H1 (cell line): ENCODE measurements around the gene TBX2. TPM values are rescaled to one million over a fixed set of nuclear protein-coding genes. Genes with fewer than 3 reads are reported as not detected.
A peak's percentile ranks its signal among the peaks of the same experiment; 100 is the strongest.

Experiments
- CTCF ChIA-PET: fragments of 300-600 bp; sonication (Branson Sonifier 250); formaldehyde crosslinking; loops from one replicate; lab custom pipeline; 2021; ENCODE audit not compliant: partially characterized antibody; lab: Charles Lee
- POLR2A ChIA-PET: fragments of 300-600 bp; sonication (Branson Sonifier 250); formaldehyde crosslinking; loops from one replicate; lab custom pipeline; 2021; ENCODE audit warnings: inconsistent platforms; ENCODE audit not compliant: partially characterized antibody; lab: Charles Lee
- DNase-seq, 2 experiments: peaks; one replicate each; pipeline versions ENCODE4 v3.0.0 to v3.0.0-alpha.2; 2010 to 2022; ENCODE audit warnings: low spot score in 2 of 2, low read depth in 1 of 2, mixed read lengths in 1 of 2
- FAIRE-seq: peaks from 2 replicates; lab custom pipeline; 2011; peaks lifted over from hg19 to GRCh38; lab: Jason Lieb, UNC
- H2AFZ ChIP-seq: 2 replicates; pipeline ENCODE4 v1.8.1; 2012; ENCODE audit warnings: low read length, inconsistent platforms
- H2AK5ac ChIP-seq: 2 replicates; pipeline ENCODE4 v1.6.1; 2013; ENCODE audit warnings: low read depth, low read length
- H2BK120ac ChIP-seq: replicated peaks from 2 replicates; pipeline ENCODE3; 2013; ENCODE audit warnings: low read depth, low read length, inconsistent platforms
- H2BK12ac ChIP-seq: 2 replicates; pipeline ENCODE4 v1.6.1; 2013; ENCODE audit warnings: low read depth, low read length
- H2BK15ac ChIP-seq: 2 replicates; pipeline ENCODE4 v1.6.1; 2013; ENCODE audit warnings: low read length
- H2BK20ac ChIP-seq: 2 replicates; pipeline ENCODE4 v1.6.1; 2013; ENCODE audit warnings: low read length
- H2BK5ac ChIP-seq: 2 replicates; pipeline ENCODE4 v1.6.1; 2013; ENCODE audit warnings: low read depth, low read length
- H3K14ac ChIP-seq: 2 replicates; pipeline ENCODE4 v1.6.1; 2013; ENCODE audit warnings: inconsistent platforms; ENCODE audit not compliant: insufficient read length
- H3K18ac ChIP-seq: 2 replicates; pipeline ENCODE4 v1.6.1; 2013; ENCODE audit warnings: low read length; ENCODE audit errors: extremely low read depth
- H3K23ac ChIP-seq: 2 replicates; pipeline ENCODE4 v1.6.1; 2013; ENCODE audit warnings: inconsistent platforms; ENCODE audit not compliant: insufficient read length
- H3K23me2 ChIP-seq: 2 replicates; pipeline ENCODE4 v1.6.1; 2013; ENCODE audit warnings: low read depth, low read length
- H3K27ac ChIP-seq: 2 replicates; pipeline ENCODE4 v1.6.1; 2011; ENCODE audit warnings: low read depth, low read length, inconsistent platforms
- H3K27me3 ChIP-seq, 4 experiments: replicated peaks in 1 of 4; 1 replicate in 1 of 4; 2 replicates in 3 of 4; pipeline versions ENCODE4 v1.6.1 to v1.8.1; 2011 to 2013; ENCODE audit warnings: low read length in 3 of 4, mild to moderate bottlenecking in 3 of 4, inconsistent platforms in 2 of 4, mixed read lengths in 2 of 4, moderate library complexity in 1 of 4; ENCODE audit not compliant: control insufficient read depth in 3 of 4, insufficient read depth in 3 of 4; ENCODE audit errors: extremely low read depth in 1 of 4
- H3K36me3 ChIP-seq, 4 experiments: 2 replicates each; pipeline versions ENCODE4 v1.6.1 to v1.8.1; 2011 to 2013; ENCODE audit warnings: mild to moderate bottlenecking in 4 of 4, low read length in 3 of 4, moderate library complexity in 2 of 4, control low read depth in 1 of 4, inconsistent platforms in 1 of 4; ENCODE audit not compliant: insufficient read depth in 4 of 4, control insufficient read depth in 2 of 4
- H3K4ac ChIP-seq: replicated peaks from 2 replicates; pipeline ENCODE3; 2013; ENCODE audit warnings: low read length, low read depth, mixed read lengths, inconsistent platforms; ENCODE audit not compliant: insufficient read length
- H3K4me1 ChIP-seq, 4 experiments: replicated peaks in 1 of 4; 1 replicate in 1 of 4; 2 replicates in 3 of 4; pipeline versions ENCODE4 v1.6.1 to v1.8.1; 2011 to 2013; ENCODE audit warnings: low read length in 3 of 4, inconsistent platforms in 2 of 4, mixed read lengths in 1 of 4; ENCODE audit not compliant: insufficient read depth in 4 of 4, control insufficient read depth in 3 of 4
- H3K4me2 ChIP-seq, 2 experiments: 2 replicates each; pipeline versions ENCODE4 v1.6.1 to v1.8.1; 2011 to 2013; ENCODE audit warnings: low read depth in 2 of 2, low read length in 2 of 2, control low read depth in 1 of 2, inconsistent platforms in 1 of 2, mild to moderate bottlenecking in 1 of 2; ENCODE audit not compliant: insufficient read depth in 1 of 2
- H3K4me3 ChIP-seq, 4 experiments: fragments of 200-600, 300-600 bp in 1 of 4; sonication (generic), shearing (Covaris generic), sonication (Bioruptor Twin) in 1 of 4; 2 replicates each; pipeline versions ENCODE4 v1.5.1 to v1.8.1; 2011 to 2016; ENCODE audit warnings: low read length in 4 of 4, low read depth in 3 of 4, control low read depth in 2 of 4, inconsistent platforms in 2 of 4, mild to moderate bottlenecking in 2 of 4, mixed read lengths in 1 of 4, moderate library complexity in 1 of 4; ENCODE audit not compliant: insufficient read depth in 2 of 4; ENCODE audit errors: extremely low read depth in 1 of 4
- H3K56ac ChIP-seq: replicated peaks from 2 replicates; pipeline ENCODE3; 2013; ENCODE audit warnings: low read depth, mild to moderate bottlenecking, mixed read lengths, low read length, inconsistent platforms; ENCODE audit not compliant: insufficient read length
- H3K79me1 ChIP-seq: 2 replicates; pipeline ENCODE4 v1.6.1; 2013; ENCODE audit warnings: low read depth, low read length, control low read depth
- H3K79me2 ChIP-seq, 2 experiments: 2 replicates each; pipeline versions ENCODE4 v1.6.1 to v1.8.1; 2012 to 2013; ENCODE audit warnings: low read length in 2 of 2, mild to moderate bottlenecking in 2 of 2, inconsistent platforms in 1 of 2; ENCODE audit not compliant: insufficient read depth in 2 of 2, control insufficient read depth in 1 of 2
- H3K9ac ChIP-seq, 4 experiments: replicated peaks in 1 of 4; 1 replicate in 1 of 4; 2 replicates in 3 of 4; pipeline versions ENCODE4 v1.6.1 to v1.8.1; 2011 to 2013; ENCODE audit warnings: low read depth in 3 of 4, low read length in 3 of 4, control low read depth in 2 of 4, mild to moderate bottlenecking in 2 of 4, moderate library complexity in 2 of 4, inconsistent platforms in 1 of 4; ENCODE audit errors: extremely low read depth in 1 of 4
- H3K9me3 ChIP-seq, 2 experiments: 2 replicates each; pipeline versions ENCODE4 v1.6.1 to v1.8.1; 2012 to 2013; ENCODE audit warnings: mild to moderate bottlenecking in 2 of 2, moderate library complexity in 2 of 2, control low read depth in 1 of 2, inconsistent platforms in 1 of 2, low read depth in 1 of 2, low read length in 1 of 2, mixed read lengths in 1 of 2; ENCODE audit not compliant: insufficient read depth in 2 of 2
- H4K20me1 ChIP-seq, 2 experiments: replicated peaks in 1 of 2; 2 replicates each; pipeline versions ENCODE3 to v1.8.1; 2011 to 2013; ENCODE audit warnings: inconsistent platforms in 2 of 2, low read length in 2 of 2, mild to moderate bottlenecking in 1 of 2; ENCODE audit not compliant: insufficient read depth in 2 of 2, control insufficient read depth in 1 of 2
- H4K5ac ChIP-seq: 2 replicates; pipeline ENCODE4 v1.6.1; 2013; ENCODE audit warnings: low read length, low read depth, mixed read lengths, inconsistent platforms; ENCODE audit not compliant: insufficient read length
- H4K8ac ChIP-seq: 2 replicates; pipeline ENCODE4 v1.8.0; 2013; ENCODE audit warnings: mild to moderate bottlenecking, moderate library complexity, low read length, inconsistent platforms; ENCODE audit not compliant: insufficient read depth; ENCODE audit errors: extremely low read depth
- H4K91ac ChIP-seq: replicated peaks from 2 replicates; pipeline ENCODE3; 2013; ENCODE audit warnings: low read length, mixed read lengths, inconsistent platforms; ENCODE audit not compliant: insufficient read length
- E2F6 ChIP-seq: IDR thresholded peaks from 2 replicates; pipeline ENCODE4 v1.6.1; 2012; ENCODE audit warnings: inconsistent platforms
- EZH2 ChIP-seq: fragments of 200-600 bp; sonication (generic); IDR thresholded peaks from 2 replicates; pipeline ENCODE4 v1.7.1; 2012; ENCODE audit warnings: low read depth, mild to moderate bottlenecking, moderate library complexity, low read length, inconsistent platforms; ENCODE audit not compliant: severe bottlenecking
- MAX ChIP-seq: IDR thresholded peaks from 2 replicates; pipeline ENCODE4 v1.6.1; 2012; ENCODE audit warnings: inconsistent platforms
- TAF7 ChIP-seq: optimal IDR thresholded peaks from 2 replicates; pipeline ENCODE3; 2011; ENCODE audit warnings: low read depth, mild to moderate bottlenecking, inconsistent platforms, low read length, moderate library complexity, borderline replicate concordance
- WGBS, 2 experiments: shearing (Covaris generic) in 1 of 2; methylation state at CpG; one replicate each; pipeline versions ENCODE4 v1.1.6 to v1.1.7; 2013 to 2015; ENCODE audit warnings: low lambda C conversion rate in 2 of 2, mixed read lengths in 2 of 2, inconsistent platforms in 1 of 2, low coverage in 1 of 2, missing lambda C conversion rate in 1 of 2; ENCODE audit not compliant: insufficient replicate concordance in 2 of 2, insufficient coverage in 1 of 2, insufficient read length in 1 of 2; ENCODE audit errors: extremely low coverage in 1 of 2, missing lambda C conversion rate in 1 of 2; 5-methylcytosine and 5-hydroxymethylcytosine counted together
- polyA plus RNA-seq, 7 experiments: library from polyadenylated mRNA; depleted of rRNA in 3 of 7; stranded (reverse) in 5 of 7; unstranded in 2 of 7; fragments of >200 nt in 5 of 7; fragments of 200-250 nt in 2 of 7; gene quantifications; 1 replicate in 5 of 7; 2 replicates in 1 of 7; 4 replicates in 1 of 7; pipeline versions ENCODE4 v1.2.1 to v1.2.3, GENCODE V29; 2011 to 2013; ENCODE audit warnings: missing spikeins in 2 of 7, mixed read lengths in 2 of 7
- total RNA-seq: library from RNA; stranded (reverse); fragmentation: NEBNext Ultra II Directional; extraction: Animal tissue kit (Norgen Biotek cat#: 25700); gene quantifications from 2 replicates; pipeline ENCODE4 v1.2.1, GENCODE V29; 2021

TBX2 gene
- total and polyA plus RNA-seq, 2 of the 8 experiments (the other 6 are each of a cell fraction or from before 2014, with no cell fraction given), result not detected

GRCh38 chr17:61456061-61456681, 56.5 kb downstream of the TBX2 start:
- POLR2A ChIA-PET, result interaction anchor here (0.9 to 1.6 kb wide), 3 partner anchors 8 to 52 kb away, joined by 4 to 5 read pairs (median 4); no protein-coding TSS in a partner anchor
- Histone ChIP-seq H2AK5ac (no peak overlapping the region; the same call in 1 of the 2 replicates), H3K27me3 (peaks cover 91 to 100% (median 98%) of the 10 kb centered on the region in 4 experiments), H4K8ac (no peak overlapping the region), H2BK12ac (peak overlapping the region; percentile 68; the same call in 1 of the 2 replicates), H3K79me2 (no peaks in the 10 kb centered on the region), H2BK15ac (no peak overlapping the region), H4K20me1 (peaks cover 26 to 30% of the 10 kb centered on the region in 2 experiments), H2BK120ac (no peak overlapping the region), H3K27ac (no peak overlapping the region)
- peak; percentile 83 for TF ChIP-seq E2F6
- peak; percentile 86 for TF ChIP-seq MAX
- TF ChIP-seq EZH2, result peak; percentile 27
- no peak for TF ChIP-seq TAF7
- TF ChIP-seq, all 59 proteins: peak for 3
- FAIRE-seq (no peak), DNase-seq (peak in 1 of 2 experiments; percentile 69)
- H3K14ac ChIP-seq, result no peak overlapping the region
- no peak overlapping the region for H3K18ac ChIP-seq
- no peak overlapping the region for H4K5ac ChIP-seq
- CTCF ChIA-PET, result interaction anchor here (0.6 to 11.6 kb wide), 9 partner anchors 9 to 123 kb away, joined by 3 to 136 read pairs (median 5); no protein-coding TSS in a partner anchor
- no peak overlapping the region for H2AFZ ChIP-seq
- H3K9me3 ChIP-seq, result peaks cover 0 to 4% of the 10 kb centered on the region in 2 experiments; a peak in 1 of 4 replicates
- H3K4me3 ChIP-seq, result 0 out of 8 replicates have a peak overlapping the region, but pooled peaks of 1 of the 4 experiments have one; percentile 3
- 8% methylated on average over 45 of the region's 47 CpGs; no CpG with 5 or more reads in 1 of the 2 experiments for WGBS, 2 experiments
- H3K23me2 ChIP-seq, result peaks cover 4% of the 10 kb centered on the region; the same call in 1 of the 2 replicates
- H3K23ac ChIP-seq, result no peak overlapping the region
- H2BK20ac ChIP-seq, result no peak overlapping the region
- H4K91ac ChIP-seq, result no peak overlapping the region
- H3K56ac ChIP-seq, result no peak overlapping the region
- peak overlapping the region; percentile 26 to 58; a peak in 3 of 4 replicates for H3K4me2 ChIP-seq
- no peak overlapping the region for H3K9ac ChIP-seq
- no peaks in the 10 kb centered on the region for H3K79me1 ChIP-seq
- H3K4ac ChIP-seq, result no peak overlapping the region
- peaks cover 2 to 32% (median 12%) of the 10 kb centered on the region in 4 experiments; a peak in 6 of 7 replicates for H3K4me1 ChIP-seq
- H3K36me3 ChIP-seq, result peaks cover 0 to 22% (median 0%) of the 10 kb centered on the region in 4 experiments; a peak in 1 of 8 replicates
- H2BK5ac ChIP-seq, result no peak overlapping the region; the same call in 1 of the 2 replicates
